Breast epithelium (tissue), 3 donors: ENCODE results near the gene YAP1.

Experiments
- POLR2A ChIP-seq: fragments of 450-650 bp; IDR thresholded peaks from one replicate; pipeline ENCODE4 v1.6.1; 2016; ENCODE audit warnings: antibody characterized with exemption, mild to moderate bottlenecking, moderate library complexity
- POLR2AphosphoS5 ChIP-seq, 3 donors: sonication (generic); formaldehyde crosslinking; IDR thresholded peaks; one replicate each; pipeline ENCODE4 v1.6.1; 2017; ENCODE audit warnings: antibody characterized with exemption in 3 of 3
- TF ChIP-seq, protein P1 (sequence below), 3 donors: fragments of 450-650 bp; IDR thresholded peaks; one replicate each; pipeline ENCODE4 v1.5.1; 2016 to 2017; ENCODE audit warnings: antibody characterized with exemption in 3 of 3, mild to moderate bottlenecking in 3 of 3, moderate library complexity in 3 of 3

DNA sequence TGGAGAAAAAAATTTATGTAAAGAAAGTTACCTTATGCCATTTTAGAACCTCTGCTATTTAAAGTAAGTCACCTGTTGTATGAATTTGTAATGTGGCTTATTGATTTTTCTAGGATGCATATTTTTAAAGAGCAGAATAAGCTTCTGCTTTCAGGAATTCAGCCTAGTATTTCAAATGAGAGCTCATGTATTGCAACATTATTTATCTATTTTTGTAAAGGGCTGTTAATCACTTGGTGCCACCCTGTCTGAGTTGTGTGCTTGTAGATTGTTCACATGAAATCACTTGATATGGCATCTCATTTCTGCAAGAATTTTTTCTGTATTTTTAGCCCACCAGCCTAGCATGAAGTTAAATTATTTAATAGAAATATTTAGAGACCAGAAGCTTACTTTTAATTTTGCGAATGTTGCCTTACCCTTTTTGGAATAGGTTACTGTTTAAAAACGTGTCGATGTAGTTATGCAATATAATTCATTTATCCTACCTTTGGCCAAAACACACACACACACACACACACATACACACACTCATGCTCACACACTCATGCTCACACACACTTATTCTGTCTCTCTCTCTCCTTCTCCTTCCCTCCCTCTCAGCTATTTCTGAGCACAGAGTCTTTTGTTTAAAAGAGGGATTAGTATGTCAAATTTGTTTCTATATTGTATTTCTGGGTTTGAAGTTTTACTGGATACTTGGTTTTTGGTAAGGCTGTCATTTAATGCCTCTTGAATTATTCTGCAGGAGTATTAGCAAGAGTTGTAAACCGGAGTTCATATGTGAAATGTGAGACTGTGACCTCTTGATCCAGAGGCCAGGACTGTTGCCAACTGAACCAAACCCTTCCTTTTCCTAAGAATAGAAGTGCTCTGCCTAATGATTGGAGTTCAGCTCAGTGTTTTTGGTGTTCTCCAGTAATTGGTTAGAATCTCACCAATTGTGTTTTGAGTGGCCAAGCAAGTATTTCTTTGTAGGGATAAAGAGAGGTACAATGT, 34.4 kb downstream of the YAP1 start:
- TF ChIP-seq, protein P1, sequence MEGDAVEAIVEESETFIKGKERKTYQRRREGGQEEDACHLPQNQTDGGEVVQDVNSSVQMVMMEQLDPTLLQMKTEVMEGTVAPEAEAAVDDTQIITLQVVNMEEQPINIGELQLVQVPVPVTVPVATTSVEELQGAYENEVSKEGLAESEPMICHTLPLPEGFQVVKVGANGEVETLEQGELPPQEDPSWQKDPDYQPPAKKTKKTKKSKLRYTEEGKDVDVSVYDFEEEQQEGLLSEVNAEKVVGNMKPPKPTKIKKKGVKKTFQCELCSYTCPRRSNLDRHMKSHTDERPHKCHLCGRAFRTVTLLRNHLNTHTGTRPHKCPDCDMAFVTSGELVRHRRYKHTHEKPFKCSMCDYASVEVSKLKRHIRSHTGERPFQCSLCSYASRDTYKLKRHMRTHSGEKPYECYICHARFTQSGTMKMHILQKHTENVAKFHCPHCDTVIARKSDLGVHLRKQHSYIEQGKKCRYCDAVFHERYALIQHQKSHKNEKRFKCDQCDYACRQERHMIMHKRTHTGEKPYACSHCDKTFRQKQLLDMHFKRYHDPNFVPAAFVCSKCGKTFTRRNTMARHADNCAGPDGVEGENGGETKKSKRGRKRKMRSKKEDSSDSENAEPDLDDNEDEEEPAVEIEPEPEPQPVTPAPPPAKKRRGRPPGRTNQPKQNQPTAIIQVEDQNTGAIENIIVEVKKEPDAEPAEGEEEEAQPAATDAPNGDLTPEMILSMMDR (IDR thresholded peaks at IDR 0.05), result no peak
- no peak for TF ChIP-seq POLR2A
- TF ChIP-seq POLR2AphosphoS5 (IDR thresholded peaks at IDR 0.05), result no peak
